ENCODE results near the gene MARVELD2.

- TF ChIP-seq GATA3 (IDR thresholded peaks at IDR 0.05; ENCODE audit: low read depth, low read length) = no peak
- TF ChIP-seq GATA2 (IDR thresholded peaks at IDR 0.05; ENCODE audit: low read depth, low read length) = no peak
Observed at GRCh38 chr5:69449511-69449910, 34.6 kb downstream of the MARVELD2 start.

Measured in SH-SY5Y (cell line).